Measurements from ENCODE around the gene SLC51B. TPM values are rescaled to one million over a fixed set of nuclear protein-coding genes. Genes with fewer than 3 reads are reported as not detected.

Gene SLC51B
- total and polyA plus RNA-seq, 9 of the 15 experiments (the other 6 are each of a cell fraction or from before 2014, with no cell fraction given) = not detected

- DNase-seq (ENCODE audit: extremely low read depth in 1 of 4, low spot score in 3 of 4) = no peak
- WGBS (ENCODE audit: insufficient coverage, low coverage, missing lambda C conversion rate) = 8% methylated on average over 5 of the region's 8 CpGs
- H3K9ac ChIP-seq (ENCODE audit: insufficient read depth in 1 of 2, low read depth in 2 of 2, low read length in 2 of 2) = no peak overlapping the region
- no peak overlapping the region for H2AFZ ChIP-seq (ENCODE audit: low read depth, low read length)
- intact Hi-C loops (cut with micrococcal nuclease) = no loop called here
- no peaks in the 10 kb centered on the region for H3K36me3 ChIP-seq (ENCODE audit: control insufficient read depth, insufficient read depth, low read length)
- BruUV-seq (replicated peaks) = no TSS peak
- no peaks in the 10 kb centered on the region for H3K9me1 ChIP-seq (ENCODE audit: control insufficient read depth, insufficient read depth, low read length)
- no peak overlapping the region for H3K4me3 ChIP-seq
- peaks cover 3% of the 10 kb centered on the region; the same call in 1 of the 2 replicates for H4K20me1 ChIP-seq (replicated peaks; ENCODE audit: control insufficient read depth, insufficient read depth, low read length)
- ChIA-PET POLR2A (interaction anchor here (1.1 kb wide), 1 partner anchor 237 kb away, joined by 3 read pairs; the partner anchor contains the start of gene RNU5B-1), CTCF (ENCODE audit: low intra/inter-chr PET ratio) (no interaction called here)
- H3K4me1 ChIP-seq (replicated peaks in 1 of 2; ENCODE audit: control insufficient read depth in 2 of 2, insufficient read depth in 2 of 2, low read length in 2 of 2) = peaks cover 0 to 10% of the 10 kb centered on the region in 2 experiments; a peak in 1 of 5 replicates
- in situ Hi-C loops (cut with MboI) = no loop called here
- no peak overlapping the region for H3K27ac ChIP-seq (ENCODE audit: extremely low read depth, low read depth, low read length)
- H3K27me3 ChIP-seq (ENCODE audit: control insufficient read depth in 2 of 2, insufficient read depth in 2 of 2, low read length in 2 of 2) = peaks cover 30 to 60% of the 10 kb centered on the region in 2 experiments
- H3K79me2 ChIP-seq (ENCODE audit: control insufficient read depth, insufficient read depth, low read length) = no peaks in the 10 kb centered on the region
- no peak for FAIRE-seq
- no peaks in the 10 kb centered on the region for H3K9me3 ChIP-seq (replicated peaks; ENCODE audit: control insufficient read depth, insufficient read depth, low read depth, low read length)
- no peak for ATAC-seq
- no peak overlapping the region for H3K4me2 ChIP-seq (ENCODE audit: insufficient read depth, low read length)
- no peak for TF ChIP-seq HNRNPLL (IDR thresholded peaks at IDR 0.05; ENCODE audit: low read depth, low read length, poor library complexity, severe bottlenecking)
- no peak for TF ChIP-seq REST (IDR thresholded peaks at IDR 0.05; ENCODE audit: borderline replicate concordance)
- TF ChIP-seq REST (CRISPR knock-in tag; IDR thresholded peaks at IDR 0.05; ENCODE audit: low read depth) = no peak
- no peak for TF ChIP-seq BRD4 (IDR thresholded peaks at IDR 0.05)
- TF ChIP-seq PTTG1 (tag; IDR thresholded peaks at IDR 0.05; ENCODE audit: low read depth) = no peak
- TF ChIP-seq CBX2 (IDR thresholded peaks at IDR 0.05; ENCODE audit: insufficient read depth, low read length, poor library complexity, severe bottlenecking) = no peak
- no peak for TF ChIP-seq CUX1 (CRISPR knock-in tag; IDR thresholded peaks at IDR 0.05)
- no peak for TF ChIP-seq TEAD4 (IDR thresholded peaks at IDR 0.05; ENCODE audit: low read length)
- TF ChIP-seq TEAD4 (CRISPR knock-in tag; IDR thresholded peaks at IDR 0.05; ENCODE audit: borderline replicate concordance) = no peak
These were observed 22.1 kb downstream of the SLC51B start for GRCh38 chr15:65067317-65067644.
